NCI-H128 (cell line): ENCODE data around the gene USP51.
"Not testable (repeated sequence)": the region's sequence is repeated elsewhere in the genome, so short reads cannot be mapped to it uniquely, and the experiment has no call there.

Experiments used
- DNase-seq: peaks from one replicate; lab custom pipeline; 2025; ENCODE audit not compliant: unreplicated experiment; lab: John Stamatoyannopoulos, UW

The USP51 gene

DNA sequence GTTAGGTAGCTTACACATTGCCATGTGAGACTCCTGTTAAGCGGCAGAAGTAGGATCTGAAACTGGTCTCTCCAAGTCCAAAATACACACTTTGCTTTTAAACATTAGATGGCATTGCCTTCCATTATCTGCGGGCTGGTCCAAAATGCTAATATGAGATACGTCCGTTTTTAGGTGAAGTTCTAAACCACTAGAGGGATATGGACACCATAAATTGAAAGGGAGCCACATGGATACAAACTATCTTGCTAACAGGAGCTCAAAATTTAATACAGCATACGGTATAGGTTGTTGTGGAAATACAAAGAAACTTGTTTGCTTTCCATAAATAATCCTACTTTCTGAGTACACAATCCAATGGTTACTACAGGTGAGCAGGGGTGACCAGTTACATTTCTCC lies 23.9 kb downstream of the USP51 start:
- not testable (repeated sequence) for DNase-seq

DNA sequence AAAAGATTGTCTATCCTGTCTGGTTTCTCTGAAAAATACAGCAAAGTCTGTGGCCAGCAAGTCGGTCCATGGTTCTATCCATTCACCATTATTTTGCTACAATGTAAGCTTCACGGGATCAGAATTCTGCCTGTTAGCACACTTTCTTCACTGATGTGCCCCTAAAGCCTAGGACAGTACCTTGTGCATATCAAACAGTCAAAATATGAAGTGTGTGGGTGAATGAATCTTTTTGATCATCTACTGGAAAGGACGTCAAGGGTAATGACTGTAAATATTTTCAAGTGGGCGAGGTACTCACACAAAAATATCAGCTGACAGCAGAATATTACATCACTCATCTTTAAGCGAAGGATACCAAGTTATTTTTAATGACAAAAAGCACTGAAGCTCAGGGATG lies 24.5 kb downstream of the USP51 start:
- not testable (repeated sequence) for DNase-seq

DNA sequence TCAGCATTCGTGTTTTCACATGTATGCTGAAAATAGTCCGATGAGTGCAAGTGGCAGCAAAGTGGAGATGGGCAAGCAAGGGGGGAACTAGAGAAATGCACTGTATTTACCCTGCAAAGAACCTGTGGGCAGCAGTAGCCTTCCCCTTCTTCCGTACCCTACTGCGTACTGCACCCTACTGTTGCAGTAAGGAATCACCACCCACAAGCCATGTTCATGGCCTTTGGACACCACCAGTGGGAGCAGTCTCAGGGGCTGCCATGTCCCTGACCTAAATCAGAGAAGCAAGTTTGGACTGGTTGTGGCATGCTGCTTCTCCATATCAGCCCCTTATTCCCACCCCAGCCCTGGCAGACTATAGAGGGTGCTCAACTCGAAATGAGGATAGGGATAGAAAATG lies 25.6 kb downstream of the USP51 start:
- not testable (repeated sequence) for DNase-seq

DNA sequence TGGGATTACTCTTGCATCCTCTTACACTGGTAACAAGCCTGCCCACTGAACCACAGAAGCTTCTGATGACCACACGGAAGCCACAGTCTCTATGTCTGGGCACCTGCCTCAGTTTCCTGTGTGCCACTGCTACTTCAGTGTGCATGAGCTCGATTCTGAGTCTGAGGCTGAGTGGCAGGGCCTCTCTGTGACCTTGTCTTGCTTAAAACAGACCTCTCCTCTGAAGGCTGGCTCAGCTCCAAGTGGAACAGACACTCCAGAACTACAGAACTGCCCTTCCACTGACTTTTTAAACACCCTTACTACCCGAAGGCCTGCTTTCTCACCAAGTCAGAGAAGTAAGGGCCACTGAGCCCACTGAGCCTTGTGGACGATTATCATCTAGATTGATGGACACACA lies 29.7 kb downstream of the USP51 start:
- DNase-seq, result not testable (repeated sequence)

DNA sequence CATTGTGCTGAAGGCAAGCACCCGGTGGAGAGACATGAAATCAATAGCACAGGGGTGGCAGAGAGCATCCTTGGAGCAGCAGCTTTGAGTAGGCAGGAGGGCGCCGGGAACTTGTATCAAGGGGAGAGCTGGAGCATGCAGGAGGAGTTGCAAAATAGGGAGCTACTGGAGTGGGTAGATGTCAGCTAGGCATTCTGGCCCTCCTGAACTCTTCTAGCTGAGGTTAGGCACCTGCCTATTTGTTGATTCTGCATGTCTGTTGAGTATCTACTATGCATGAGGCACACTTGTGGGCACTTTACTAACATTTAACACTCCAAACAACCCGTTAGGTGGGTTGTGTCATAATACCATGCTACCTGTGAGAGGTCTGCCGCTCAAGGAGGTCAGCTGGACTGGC lies 30.2 kb downstream of the USP51 start:
- DNase-seq, result not testable (repeated sequence)

DNA sequence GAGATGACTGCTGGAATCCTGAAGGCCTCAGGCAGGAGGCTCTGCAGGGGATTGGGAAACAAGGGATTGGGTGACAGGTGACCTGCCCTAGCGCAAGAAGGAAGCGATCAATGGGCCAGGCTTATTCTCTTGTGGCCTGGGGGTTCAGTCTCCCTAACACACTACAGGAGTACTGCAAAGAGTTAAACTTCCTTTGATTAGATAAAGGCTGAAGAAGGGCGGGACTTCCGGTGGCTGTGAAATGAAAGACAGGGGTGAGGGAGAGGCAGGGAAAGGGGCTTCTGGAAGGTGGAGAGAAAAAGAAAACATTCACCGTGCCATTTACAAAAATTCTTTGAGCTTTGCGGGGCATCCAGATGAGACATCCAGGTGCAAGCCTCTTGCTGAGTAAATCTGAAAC lies 33.9 kb downstream of the USP51 start:
- not testable (repeated sequence) for DNase-seq

DNA sequence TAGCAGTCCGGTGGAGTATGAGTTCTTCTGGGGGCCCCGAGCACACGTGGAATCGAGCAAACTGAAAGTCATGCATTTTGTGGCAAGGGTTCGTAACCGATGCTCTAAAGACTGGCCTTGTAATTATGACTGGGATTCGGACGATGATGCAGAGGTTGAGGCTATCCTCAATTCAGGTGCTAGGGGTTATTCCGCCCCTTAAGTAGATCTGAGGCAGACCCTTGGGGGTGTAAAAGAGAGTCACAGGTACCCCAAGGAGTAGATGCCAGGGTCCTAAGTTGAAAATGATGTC lies 36.9 kb downstream of the USP51 start:
- no peak for DNase-seq

DNA sequence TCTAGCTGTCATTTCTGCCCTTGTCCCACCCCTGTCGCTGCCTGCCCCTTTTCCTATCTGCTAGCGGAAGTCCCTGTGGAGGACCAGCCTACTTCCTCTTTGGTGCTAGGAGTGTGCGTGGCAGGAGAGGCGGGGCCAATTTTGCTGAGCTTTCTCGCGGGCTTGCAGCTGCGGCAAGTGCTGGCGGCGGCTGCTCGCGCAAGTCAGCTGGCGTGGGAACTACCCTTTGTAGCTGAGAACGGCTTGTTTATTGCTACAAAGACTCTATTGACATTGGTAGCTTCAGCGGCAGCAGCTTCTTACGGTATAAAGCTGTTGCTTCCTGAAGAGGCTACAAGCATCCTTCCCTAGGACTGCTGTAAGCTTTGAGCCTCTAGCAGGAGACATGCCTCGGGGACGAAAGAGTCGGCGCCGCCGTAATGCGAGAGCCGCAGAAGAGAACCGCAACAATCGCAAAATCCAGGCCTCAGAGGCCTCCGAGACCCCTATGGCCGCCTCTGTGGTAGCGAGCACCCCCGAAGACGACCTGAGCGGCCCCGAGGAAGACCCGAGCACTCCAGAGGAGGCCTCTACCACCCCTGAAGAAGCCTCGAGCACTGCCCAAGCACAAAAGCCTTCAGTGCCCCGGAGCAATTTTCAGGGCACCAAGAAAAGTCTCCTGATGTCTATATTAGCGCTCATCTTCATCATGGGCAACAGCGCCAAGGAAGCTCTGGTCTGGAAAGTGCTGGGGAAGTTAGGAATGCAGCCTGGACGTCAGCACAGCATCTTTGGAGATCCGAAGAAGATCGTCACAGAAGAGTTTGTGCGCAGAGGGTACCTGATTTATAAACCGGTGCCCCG lies 37.4 kb downstream of the USP51 start, which contains the start of gene MAGEH1:
Gene MAGEH1 (plus strand): TSS at position 138 of the 843 bp plus-strand sequence. CDS start 248 bp downstream, at position 386.
- no peak for DNase-seq

DNA sequence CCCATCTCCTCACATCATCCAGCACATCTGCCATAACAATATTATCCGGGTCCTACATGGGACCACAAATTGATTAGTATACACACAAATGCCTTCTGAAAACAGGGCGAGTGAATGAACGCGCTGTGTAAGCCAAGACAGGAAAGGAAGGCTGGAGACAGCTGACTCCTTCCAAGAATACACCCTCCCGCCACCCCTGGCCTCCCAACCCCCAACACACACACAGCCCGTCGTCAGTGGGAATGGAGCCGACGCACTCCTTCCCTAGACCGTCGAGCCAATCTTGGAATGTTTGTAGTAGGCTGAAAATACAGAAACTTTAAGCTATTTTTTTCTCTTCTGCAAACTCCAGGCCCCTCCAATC lies 38.0 kb downstream of the USP51 start:
- DNase-seq, result no peak

DNA sequence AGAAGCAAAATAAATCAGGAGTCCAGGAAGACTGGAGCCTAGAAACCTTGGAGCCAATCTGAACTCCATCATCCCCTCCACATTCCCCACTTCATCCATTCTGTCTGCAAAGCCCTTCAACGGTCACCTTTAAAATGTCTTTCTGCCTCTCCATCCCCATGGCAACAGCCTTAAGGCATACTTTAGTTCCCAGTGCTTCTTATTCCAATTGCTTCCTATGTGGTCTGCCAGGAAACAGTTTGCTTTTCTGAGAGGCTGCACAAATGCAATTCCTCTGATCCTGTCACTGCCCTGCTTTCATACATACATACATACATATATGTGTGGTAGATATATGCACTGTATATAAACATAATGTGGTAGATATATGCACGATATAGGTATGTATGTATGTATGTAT lies 38.5 kb downstream of the USP51 start:
- no peak for DNase-seq

DNA sequence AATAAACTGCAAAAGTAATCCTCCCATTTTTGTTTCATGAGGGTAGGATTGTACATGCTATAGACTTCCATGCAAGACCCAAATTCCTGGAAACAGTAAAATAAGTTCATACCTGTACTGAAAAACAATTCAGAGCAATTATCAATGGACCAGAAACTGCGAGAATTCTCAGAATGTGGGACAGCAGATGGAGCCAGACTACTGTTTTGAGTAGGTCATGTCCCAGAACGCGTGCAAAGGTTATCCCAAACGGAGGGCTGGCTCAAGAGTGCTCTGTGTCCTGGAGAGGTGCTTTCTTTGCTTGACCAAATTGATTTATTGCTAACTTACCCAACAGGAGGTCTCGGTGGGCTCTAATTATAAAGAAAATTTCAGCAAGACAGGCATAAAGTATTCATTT lies 39.4 kb downstream of the USP51 start:
- no peak for DNase-seq

DNA sequence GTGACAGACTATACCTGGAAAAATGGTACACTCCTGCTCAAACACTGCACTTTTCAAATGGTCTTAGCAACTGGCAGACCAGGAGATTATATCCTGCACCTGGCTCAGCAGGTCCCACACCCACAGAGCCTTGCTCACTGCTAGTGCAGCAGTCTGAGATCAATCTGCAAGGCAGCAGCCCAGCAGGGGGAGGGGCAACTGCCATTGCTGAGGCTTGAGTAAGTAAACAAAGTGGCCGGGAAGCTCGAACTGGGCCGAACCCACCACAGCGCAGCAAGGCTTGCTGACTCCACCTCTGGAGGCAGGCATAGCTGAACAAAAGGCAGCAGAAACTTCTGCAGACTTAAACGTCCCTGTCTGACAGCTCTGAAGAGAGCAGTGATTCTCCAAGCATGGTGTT lies 46.2 kb downstream of the USP51 start:
- DNase-seq, result not testable (repeated sequence)
